GM10266 (cell line): ENCODE measurements around the gene OBI1.
"Not testable (repeated sequence)": the region's sequence is repeated elsewhere in the genome, so short reads cannot be mapped to it uniquely, and the experiment has no call there.

Source experiments
- DNase-seq: peaks from one replicate; pipeline ENCODE4 v3.0.0; 2012; ENCODE audit errors: extremely low spot score
- CTCF ChIP-seq: IDR thresholded peaks from 2 replicates; pipeline ENCODE4 v1.5.1; 2012; ENCODE audit warnings: mild to moderate bottlenecking, low read depth; ENCODE audit not compliant: control insufficient read depth, insufficient read depth; ENCODE audit errors: missing control alignments

The OBI1 gene

GRCh38 chr13:78659450-78659730 lies 435 bp upstream of the OBI1 start:
- TF ChIP-seq CTCF, result no peak
- DNase-seq, result no peak

- no peak for DNase-seq
- TF ChIP-seq CTCF, result no peak
Measured at GRCh38 chr13:78657699-78658629, 991 bp downstream of the OBI1 start.

GRCh38 chr13:78655906-78656305 lies 3.0 kb downstream of the OBI1 start:
- no peak for DNase-seq
- no peak for TF ChIP-seq CTCF

DNA sequence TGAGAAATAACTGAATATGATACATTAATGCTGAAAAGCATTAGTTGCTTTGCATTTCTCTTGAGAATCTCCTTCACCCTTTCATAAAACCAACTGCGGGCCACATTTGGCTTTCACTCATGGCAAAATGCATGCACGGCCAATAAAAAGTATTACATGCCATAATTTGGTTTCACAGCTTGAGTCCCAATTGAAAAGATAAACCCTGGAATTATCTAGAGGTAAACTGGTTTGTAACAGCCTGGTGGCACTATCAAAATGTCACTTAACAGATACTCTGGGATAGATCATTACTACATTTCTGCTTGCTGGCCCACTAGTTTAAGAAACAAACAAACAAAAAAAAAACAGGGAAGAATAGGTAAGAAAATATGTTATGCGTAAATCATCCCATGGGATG lies 3.9 kb downstream of the OBI1 start:
- no peak for DNase-seq
- TF ChIP-seq CTCF, result no peak

- TF ChIP-seq CTCF, result no peak
- no peak for DNase-seq
Measured at GRCh38 chr13:78652651-78653050, 6.3 kb downstream of the OBI1 start.

- DNase-seq, result no peak
- TF ChIP-seq CTCF, result no peak
Measured at GRCh38 chr13:78650717-78651083, 8.3 kb downstream of the OBI1 start.

GRCh38 chr13:78649997-78650716 lies 8.8 kb downstream of the OBI1 start:
- DNase-seq, result no peak
- no peak for TF ChIP-seq CTCF

DNA sequence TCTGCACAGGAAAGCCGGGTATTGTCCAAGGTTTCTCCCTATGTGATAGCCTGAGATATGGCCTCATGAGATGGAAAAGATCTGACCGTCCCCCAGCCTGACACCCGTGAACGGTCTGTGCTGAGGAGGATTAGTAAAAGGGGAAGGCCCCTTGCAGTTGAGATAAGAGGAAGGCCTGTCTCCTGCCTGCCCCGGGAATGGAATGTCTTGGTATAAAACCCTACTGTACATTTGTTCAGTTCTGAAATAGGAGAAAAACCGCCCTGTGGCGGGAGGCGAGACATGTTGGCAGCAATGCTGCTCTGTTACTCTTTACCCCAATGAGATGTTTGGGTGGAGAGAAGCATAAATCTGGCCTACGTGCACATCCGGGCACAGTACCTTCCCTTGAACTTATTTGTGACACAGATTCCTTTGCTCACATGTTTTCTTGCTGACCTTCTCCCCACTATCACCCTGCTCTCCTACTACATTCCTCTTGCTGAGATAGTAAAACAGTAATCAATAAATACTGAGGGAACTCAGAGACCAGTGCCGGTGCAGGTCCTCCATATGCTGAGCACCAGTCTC lies 11.8 kb downstream of the OBI1 start:
- DNase-seq, result not testable (repeated sequence)
